EL (cell line): ENCODE measurements around the gene GPC1.
A peak's percentile ranks its signal among the peaks of the same experiment; 100 is the strongest.

ENCODE experiments used
- DNase-seq: peaks from one replicate; pipeline ENCODE4 v3.0.0-alpha.2; 2016

GPC1 gene

DNA sequence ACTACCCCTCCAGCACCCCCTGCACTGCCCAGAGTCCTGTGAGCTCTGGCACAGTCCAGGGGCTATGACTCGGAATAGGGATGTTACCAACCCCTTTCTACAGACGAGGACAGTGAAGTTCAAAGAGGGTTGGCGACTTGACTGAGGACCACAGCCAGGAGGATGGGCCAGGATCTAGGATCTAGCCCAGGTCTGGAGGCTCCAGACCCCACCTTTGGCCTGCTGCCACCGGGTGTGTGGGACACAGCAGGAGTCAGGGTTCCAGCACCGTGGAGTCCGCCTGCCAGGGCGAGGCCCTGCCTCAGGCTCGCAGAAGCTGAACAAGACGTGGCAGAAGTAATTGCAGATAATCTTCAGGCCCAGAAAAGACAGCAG lies 37.9 kb upstream of the GPC1 start:
- DNase-seq = no peak

DNA sequence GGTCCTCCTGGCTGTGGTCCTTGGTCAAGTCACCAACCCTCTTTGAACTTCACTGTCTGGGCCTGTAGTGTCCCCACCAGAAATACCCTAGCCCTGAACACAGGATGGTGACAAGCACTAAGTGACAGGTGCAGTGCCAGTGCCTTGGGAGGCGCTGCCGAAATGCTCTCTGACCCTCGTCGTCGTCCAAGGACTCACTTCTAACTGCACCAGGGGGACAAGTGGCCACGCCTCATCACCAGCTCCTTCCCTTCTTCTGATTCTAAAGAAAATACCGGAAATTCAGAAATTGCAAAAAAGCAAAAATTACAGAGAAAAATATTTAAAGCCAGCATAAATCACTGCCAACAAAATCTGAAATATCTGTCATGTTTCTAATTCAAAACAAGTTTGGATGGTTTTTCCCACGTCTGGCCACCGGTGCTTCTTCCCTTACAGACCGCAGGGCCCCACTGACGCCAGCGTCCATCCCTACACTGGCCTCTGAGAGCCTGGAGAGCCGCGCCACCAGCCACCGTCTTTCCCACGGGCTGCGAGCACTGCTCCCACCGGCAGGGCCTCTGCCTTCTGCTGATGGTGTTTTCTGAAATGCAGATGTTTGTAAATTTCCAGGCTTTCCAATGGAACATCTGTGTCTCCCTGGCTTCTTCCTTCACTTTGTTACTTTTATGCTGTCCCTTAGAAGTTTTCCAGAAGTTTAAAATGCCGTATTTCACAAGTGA lies 37.4 kb upstream of the GPC1 start:
- DNase-seq = no peak

DNA sequence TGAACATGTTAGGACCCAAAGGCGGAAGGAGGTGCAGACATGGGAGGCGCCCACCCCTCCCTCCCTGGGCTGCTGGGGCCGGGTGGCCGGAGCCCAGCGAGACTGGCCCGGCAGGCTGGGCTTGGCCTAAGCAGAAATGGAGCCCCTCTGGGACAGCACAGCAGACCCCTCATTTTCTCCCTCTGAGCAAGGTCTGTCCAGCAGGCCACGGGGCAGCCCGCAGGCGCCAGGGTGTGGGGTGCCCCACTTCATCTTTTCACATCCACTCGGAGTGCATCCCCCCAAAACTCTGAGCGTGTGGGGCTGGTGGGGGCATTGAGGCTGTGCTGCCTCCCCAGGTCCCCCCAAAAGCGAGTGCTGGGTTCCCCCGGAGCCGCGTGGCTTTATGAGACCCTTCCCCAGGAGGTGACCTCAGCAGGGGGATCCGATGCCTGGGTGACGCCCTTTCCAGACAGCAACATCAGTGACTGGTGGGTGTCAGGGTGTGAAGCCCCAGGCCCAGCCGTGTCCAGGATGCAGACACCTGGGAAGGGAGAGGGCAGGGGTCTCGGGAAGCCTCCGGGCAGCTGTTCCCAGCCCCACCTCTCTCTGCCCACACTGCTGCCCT lies 36.7 kb upstream of the GPC1 start:
- no peak for DNase-seq

- no peak for DNase-seq
Measured at GRCh38 chr2:240399419-240400324, 35.8 kb upstream of the GPC1 start.

GRCh38 chr2:240400371-240401161 lies 34.9 kb upstream of the GPC1 start:
- peak; percentile 20 for DNase-seq

- DNase-seq = no peak
Measured at GRCh38 chr2:240401308-240401707, 34.2 kb upstream of the GPC1 start.

DNA sequence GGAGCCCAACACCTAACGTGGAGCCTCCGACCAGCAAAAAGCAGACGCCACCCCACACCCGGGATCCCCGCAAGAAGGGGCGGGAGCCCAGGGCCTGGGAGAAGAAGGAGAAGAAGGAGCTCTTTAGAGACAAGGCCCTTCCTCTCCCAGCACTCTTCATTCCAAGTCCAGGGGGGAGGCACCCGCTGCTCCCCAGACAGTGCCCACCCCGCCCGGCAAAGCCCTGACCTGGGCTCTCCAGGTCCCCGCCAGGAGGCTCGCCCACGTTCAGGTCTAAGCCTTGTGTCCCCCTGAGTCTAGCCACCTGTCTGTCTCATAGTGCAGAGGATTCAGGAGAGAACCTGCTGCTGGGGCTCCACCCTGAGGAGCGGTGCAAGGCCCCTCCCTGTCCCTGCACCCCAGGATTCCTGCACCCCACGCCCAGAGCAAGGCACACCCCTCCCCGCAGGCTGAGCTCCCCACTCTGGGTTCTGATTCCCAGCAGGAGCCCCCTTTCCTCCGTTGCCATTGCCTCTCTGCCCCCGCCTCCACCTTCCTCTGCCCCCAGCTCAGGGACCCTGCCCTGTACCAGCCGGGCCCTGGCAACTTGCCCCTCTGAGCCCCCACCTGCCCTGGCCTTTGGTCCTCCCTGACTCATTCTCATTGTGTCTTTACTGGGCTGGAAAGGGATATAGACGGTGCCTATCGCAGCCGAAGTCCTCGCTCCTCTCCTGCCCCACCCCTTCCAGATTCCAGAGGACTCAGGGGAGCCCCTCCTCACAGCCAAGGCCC lies 33.5 kb upstream of the GPC1 start:
- DNase-seq = no peak

- DNase-seq = no peak
Measured at GRCh38 chr2:240402566-240403272, 32.7 kb upstream of the GPC1 start.

GRCh38 chr2:240403396-240404104 lies 31.9 kb upstream of the GPC1 start:
- DNase-seq = no peak

DNA sequence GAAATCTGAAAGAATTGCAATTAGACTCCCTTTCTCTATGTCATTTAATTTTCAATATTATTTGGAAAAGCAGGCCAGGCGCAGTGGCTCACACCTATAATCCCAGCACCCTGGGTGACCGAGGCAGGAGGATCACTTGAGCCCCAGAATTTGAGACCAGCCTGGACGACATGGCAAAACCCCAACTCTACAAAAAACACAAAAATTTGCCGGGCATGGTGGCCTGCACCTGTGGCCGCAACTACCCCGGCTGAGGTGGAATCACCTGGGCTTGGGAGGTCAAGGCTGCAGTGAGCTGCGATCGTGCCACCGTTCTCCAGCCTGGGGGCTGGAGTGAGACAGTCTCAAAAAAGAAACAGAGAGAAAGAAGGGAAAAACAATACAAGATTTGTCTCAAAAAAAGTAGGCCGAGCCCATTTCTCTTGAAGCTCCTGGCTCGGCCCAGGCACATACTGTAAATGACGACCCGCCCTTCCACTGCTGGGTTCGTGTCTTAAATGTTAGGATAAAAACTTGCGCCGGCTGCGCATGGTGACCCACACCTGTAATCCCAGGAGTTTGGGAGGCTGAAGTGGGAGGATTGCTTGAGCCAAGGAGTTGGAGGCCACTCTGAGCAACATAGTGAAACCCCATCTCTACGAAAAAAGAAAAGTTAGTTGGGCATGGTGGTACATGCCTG lies 31.1 kb upstream of the GPC1 start:
- no peak for DNase-seq

- no peak for DNase-seq
Measured at GRCh38 chr2:240405133-240405532, 30.3 kb upstream of the GPC1 start.

- no peak for DNase-seq
Measured at GRCh38 chr2:240405684-240406313, 29.7 kb upstream of the GPC1 start.

- no peak for DNase-seq
Measured at GRCh38 chr2:240407090-240407489, 28.4 kb upstream of the GPC1 start.

DNA sequence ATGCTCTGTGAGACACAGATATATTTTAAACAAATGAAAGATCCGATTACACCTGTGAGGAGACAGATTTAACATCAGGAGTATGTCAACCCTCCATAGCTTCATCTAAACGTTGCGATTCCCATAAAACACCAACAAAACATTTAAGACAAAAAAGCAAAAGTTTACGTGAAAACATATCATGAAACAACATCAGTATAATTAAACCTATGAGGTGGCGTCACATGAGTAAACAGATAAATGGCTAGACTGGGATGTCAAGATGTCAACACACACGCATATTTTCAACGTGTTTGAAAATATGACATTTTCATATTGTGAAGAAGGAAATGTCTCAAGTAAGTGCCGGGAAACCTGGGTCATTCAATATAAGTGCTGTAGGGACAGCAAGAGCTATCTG lies 25.5 kb upstream of the GPC1 start:
- no peak for DNase-seq

DNA sequence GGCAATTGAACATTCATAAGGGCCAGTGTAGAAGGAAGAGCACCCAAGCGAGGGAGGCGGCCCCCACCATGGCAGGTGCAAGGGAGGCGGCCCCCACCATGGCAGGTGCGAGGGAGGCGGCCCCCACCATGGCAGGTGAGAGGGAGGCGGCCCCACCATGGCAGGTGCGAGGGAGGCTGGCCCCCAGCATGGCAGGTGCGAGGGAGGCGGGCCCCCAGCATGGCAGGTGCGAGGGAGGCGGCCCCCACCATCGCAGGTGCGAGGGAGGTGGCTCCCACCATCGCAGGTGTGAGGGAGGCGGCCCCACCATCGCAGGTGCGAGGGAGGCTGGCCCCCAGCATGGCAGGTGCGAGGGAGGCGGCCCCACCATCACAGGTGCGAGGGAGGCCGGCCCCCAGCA lies 24.7 kb upstream of the GPC1 start:
- DNase-seq = no peak

GRCh38 chr2:240411261-240412160 lies 24.0 kb upstream of the GPC1 start:
- no peak for DNase-seq

DNA sequence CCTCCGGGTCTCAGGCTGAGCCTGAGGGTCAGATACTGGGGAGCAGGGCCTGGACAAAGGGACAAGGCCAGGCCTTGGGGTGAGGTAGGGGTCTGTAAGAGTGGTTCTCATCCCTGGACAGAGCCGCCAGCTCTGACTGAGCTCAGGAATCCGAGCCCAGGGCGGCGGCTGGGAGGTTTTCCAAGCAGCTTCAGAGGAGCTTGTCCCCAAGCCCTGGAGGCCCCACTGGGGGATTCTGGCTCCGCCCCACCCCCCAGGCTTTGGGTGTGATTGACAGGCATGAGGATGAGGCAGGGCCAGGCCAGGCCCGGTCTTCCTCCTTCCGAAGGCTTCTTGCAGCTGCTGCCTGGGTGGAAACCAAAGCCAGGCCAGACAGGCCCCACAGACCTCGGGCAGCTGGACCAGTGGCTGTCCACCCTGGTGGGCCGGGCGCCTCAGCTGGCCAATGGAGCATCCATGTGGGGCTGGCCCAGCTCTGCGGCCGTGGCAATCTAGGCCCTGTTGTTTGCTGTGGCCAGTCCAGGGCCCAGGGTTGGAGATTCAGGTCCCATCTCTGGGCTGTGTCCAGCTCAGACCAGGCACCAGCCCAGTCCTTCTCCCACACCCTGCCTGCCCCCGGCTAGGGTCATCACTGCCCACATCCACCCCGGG lies 23.1 kb upstream of the GPC1 start:
- DNase-seq = no peak
